HL-60 (cell line): ENCODE data around the gene CCNK.

Source experiments
- DNase-seq, 2 experiments: peaks; one replicate each; pipeline ENCODE4 v3.0.0-alpha.2; 2010 to 2020; ENCODE audit warnings: low read depth in 1 of 2, low spot score in 1 of 2
- H3K27ac ChIP-seq: fragments of 250-450 bp; sonication (Bioruptor Pico); replicated peaks from 2 replicates; pipeline ENCODE4 v1.5.1; 2020; ENCODE audit warnings: mild to moderate bottlenecking, moderate library complexity
- H3K27me3 ChIP-seq: fragments of 250-450 bp; sonication (Bioruptor Pico); 2 replicates; pipeline ENCODE4 v1.5.1; 2021; ENCODE audit warnings: mild to moderate bottlenecking, moderate library complexity; ENCODE audit not compliant: insufficient read depth, poor library complexity, severe bottlenecking
- H3K4me3 ChIP-seq: replicated peaks from 2 replicates; pipeline ENCODE4 v1.5.1; 2011; ENCODE audit warnings: mild to moderate bottlenecking, control low read depth, low read length; ENCODE audit not compliant: insufficient read depth
- GABPA ChIP-seq: IDR thresholded peaks from 2 replicates; pipeline ENCODE4 v1.6.1; 2012; ENCODE audit warnings: low read depth
- POLR2AphosphoS5 ChIP-seq: IDR thresholded peaks from 2 replicates; pipeline ENCODE4 v1.6.1; 2012; ENCODE audit warnings: low read depth
- REST ChIP-seq: IDR thresholded peaks from 2 replicates; pipeline ENCODE4 v1.6.1; 2012; ENCODE audit warnings: low read depth; ENCODE audit not compliant: insufficient replicate concordance
- SPI1 ChIP-seq: IDR thresholded peaks from 2 replicates; pipeline ENCODE4 v1.6.1; 2012; ENCODE audit warnings: low read depth, mild to moderate bottlenecking, borderline replicate concordance
- TF ChIP-seq, protein P1 (sequence below): IDR thresholded peaks from one replicate; pipeline ENCODE4 v1.5.1; 2011; ENCODE audit warnings: low read length, control low read depth, inconsistent platforms; ENCODE audit not compliant: insufficient read depth

CCNK gene

DNA sequence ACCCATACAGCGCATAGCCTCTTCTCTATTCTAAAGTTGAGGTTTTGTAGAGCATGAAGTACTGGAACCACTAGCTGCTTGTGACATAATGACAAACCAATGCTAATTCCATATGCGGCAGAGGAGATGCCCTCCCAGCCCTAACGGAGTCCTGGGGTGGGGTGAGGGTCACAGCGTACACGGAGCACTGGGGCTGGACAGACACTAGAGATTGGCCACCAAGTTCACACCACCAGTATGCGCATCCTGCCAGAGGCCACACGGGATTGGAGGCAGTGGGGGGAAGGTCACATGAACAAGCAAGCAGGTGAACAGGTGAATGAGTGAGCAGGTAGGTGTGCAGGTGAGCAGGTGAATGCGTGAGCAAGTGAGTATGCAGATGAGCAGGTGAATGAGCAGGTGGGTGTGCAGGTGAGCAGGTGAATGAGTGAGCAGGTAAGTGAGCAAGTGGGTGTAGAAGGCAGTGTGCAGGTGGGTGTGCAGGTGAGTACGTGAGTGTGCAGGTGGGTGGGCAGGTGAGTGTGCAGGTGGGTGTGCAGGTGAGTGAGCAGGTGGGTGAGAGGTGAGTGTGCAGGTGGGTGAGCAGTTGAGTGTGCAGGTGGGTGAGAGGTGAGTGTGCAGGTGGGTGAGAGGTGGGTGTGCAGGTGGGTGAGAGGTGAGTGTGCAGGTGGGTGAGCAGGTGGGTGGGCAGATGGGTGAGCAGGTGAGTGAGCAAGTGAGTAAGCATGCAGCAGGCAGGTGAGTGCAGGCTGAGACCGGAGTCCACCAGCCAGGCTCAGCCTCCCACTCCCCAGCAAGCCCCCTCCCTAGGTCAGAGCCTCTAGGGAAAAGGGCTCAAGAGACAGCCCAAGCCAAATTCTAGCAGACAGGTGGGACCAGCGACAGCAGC is 70.1 kb downstream of the CCNK start:
- H3K27ac ChIP-seq: no peak overlapping the region
- H3K4me3 ChIP-seq: no peak overlapping the region
- DNase-seq: no peak
- TF ChIP-seq GABPA: no peak
- no peak for TF ChIP-seq POLR2AphosphoS5
- TF ChIP-seq REST: no peak
- TF ChIP-seq, protein P1, sequence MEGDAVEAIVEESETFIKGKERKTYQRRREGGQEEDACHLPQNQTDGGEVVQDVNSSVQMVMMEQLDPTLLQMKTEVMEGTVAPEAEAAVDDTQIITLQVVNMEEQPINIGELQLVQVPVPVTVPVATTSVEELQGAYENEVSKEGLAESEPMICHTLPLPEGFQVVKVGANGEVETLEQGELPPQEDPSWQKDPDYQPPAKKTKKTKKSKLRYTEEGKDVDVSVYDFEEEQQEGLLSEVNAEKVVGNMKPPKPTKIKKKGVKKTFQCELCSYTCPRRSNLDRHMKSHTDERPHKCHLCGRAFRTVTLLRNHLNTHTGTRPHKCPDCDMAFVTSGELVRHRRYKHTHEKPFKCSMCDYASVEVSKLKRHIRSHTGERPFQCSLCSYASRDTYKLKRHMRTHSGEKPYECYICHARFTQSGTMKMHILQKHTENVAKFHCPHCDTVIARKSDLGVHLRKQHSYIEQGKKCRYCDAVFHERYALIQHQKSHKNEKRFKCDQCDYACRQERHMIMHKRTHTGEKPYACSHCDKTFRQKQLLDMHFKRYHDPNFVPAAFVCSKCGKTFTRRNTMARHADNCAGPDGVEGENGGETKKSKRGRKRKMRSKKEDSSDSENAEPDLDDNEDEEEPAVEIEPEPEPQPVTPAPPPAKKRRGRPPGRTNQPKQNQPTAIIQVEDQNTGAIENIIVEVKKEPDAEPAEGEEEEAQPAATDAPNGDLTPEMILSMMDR: no peak
- TF ChIP-seq SPI1: no peak
- H3K27me3 ChIP-seq: no peaks in the 10 kb centered on the region

- no peak for TF ChIP-seq POLR2AphosphoS5
- no peak for TF ChIP-seq REST
- no peak for TF ChIP-seq GABPA
- TF ChIP-seq SPI1: no peak
- TF ChIP-seq, protein P1: no peak
- Histone ChIP-seq H3K4me3 (no peak overlapping the region), H3K27ac (no peak overlapping the region), H3K27me3 (no peaks in the 10 kb centered on the region)
- no peak for DNase-seq
Observed at GRCh38 chr14:99552021-99552553, 70.9 kb downstream of the CCNK start.

DNA sequence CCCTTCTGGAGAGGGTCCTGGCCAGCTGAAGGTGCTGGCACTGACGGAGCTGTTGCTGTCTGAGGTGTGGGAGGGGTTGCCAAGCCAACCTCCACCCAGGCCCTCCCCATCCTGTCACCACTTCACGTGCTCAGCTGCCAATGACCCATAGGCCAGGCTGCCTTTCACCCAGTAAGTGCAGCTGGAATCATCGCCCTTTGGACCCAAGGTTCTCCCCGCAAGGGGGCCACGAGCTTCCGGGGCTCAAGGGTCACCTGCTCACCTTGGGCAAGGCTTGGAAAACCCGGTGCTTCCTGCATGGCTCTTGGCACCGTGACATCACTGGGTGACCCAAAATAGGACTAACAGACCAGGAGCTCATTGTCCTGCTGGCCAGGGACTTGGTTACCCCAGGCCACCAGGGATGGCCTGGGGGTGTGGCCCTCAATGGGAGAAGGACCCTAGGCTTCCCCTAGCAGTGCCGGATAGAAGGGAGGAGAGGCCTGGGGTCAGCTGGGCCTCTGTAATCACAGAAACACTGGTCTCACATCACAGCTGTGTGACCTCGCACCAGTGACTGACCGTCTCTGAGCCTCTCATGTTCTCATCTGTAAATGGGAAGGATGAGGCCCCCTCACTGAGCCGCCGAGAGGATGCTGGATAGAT is 71.5 kb downstream of the CCNK start:
- TF ChIP-seq, protein P1: no peak
- no peak for TF ChIP-seq SPI1

More for the DNA sequence above, 71.5 kb downstream of the CCNK start:
- Histone ChIP-seq H3K27me3 (no peaks in the 10 kb centered on the region), H3K4me3 (no peak overlapping the region), H3K27ac (no peak overlapping the region)
- no peak for DNase-seq
